Coronary artery (tissue), 2 donors: ENCODE data around the gene ARHGAP4.

Experiments
- DNase-seq: peaks from one replicate; pipeline ENCODE4 v3.0.0-alpha.2; 2017; ENCODE audit warnings: low spot score
- H3K27ac ChIP-seq, 2 donors: fragments of 200-600 bp; sonication (generic); one replicate each; pipeline ENCODE4 v1.5.1; 2016 to 2019
- H3K4me3 ChIP-seq: fragments of 200-600 bp; sonication (generic); 2 replicates; pipeline ENCODE4 v1.5.1; 2016; ENCODE audit warnings: mild to moderate bottlenecking, moderate library complexity
- TF ChIP-seq, protein P1 (sequence below): fragments of 200-600 bp; sonication (generic); IDR thresholded peaks from one replicate; pipeline ENCODE4 v1.5.1; 2019; ENCODE audit warnings: antibody characterized with exemption

The ARHGAP4 gene

GRCh38 chrX:153971450-153972367, 45.6 kb upstream of the ARHGAP4 start, which contains the start of gene HCFC1:
HCFC1 (minus strand) TSS chrX:153971818; CDS start chrX:153970840, 978 bp downstream.
- Histone ChIP-seq H3K27ac (peak within 1 kb of the TSS; percentile 99), H3K4me3 (peak within 1 kb of the TSS; percentile 87)
- DNase-seq, result peak; percentile 95
- TF ChIP-seq, protein P1, sequence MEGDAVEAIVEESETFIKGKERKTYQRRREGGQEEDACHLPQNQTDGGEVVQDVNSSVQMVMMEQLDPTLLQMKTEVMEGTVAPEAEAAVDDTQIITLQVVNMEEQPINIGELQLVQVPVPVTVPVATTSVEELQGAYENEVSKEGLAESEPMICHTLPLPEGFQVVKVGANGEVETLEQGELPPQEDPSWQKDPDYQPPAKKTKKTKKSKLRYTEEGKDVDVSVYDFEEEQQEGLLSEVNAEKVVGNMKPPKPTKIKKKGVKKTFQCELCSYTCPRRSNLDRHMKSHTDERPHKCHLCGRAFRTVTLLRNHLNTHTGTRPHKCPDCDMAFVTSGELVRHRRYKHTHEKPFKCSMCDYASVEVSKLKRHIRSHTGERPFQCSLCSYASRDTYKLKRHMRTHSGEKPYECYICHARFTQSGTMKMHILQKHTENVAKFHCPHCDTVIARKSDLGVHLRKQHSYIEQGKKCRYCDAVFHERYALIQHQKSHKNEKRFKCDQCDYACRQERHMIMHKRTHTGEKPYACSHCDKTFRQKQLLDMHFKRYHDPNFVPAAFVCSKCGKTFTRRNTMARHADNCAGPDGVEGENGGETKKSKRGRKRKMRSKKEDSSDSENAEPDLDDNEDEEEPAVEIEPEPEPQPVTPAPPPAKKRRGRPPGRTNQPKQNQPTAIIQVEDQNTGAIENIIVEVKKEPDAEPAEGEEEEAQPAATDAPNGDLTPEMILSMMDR, result no peak

GRCh38 chrX:153971124-153971449, 45.0 kb upstream of the ARHGAP4 start:
- Histone ChIP-seq H3K4me3 (peak overlapping the region; percentile 87), H3K27ac (peak overlapping the region; percentile 99)
- TF ChIP-seq, protein P1, result no peak
- peak; percentile 94 for DNase-seq

DNA sequence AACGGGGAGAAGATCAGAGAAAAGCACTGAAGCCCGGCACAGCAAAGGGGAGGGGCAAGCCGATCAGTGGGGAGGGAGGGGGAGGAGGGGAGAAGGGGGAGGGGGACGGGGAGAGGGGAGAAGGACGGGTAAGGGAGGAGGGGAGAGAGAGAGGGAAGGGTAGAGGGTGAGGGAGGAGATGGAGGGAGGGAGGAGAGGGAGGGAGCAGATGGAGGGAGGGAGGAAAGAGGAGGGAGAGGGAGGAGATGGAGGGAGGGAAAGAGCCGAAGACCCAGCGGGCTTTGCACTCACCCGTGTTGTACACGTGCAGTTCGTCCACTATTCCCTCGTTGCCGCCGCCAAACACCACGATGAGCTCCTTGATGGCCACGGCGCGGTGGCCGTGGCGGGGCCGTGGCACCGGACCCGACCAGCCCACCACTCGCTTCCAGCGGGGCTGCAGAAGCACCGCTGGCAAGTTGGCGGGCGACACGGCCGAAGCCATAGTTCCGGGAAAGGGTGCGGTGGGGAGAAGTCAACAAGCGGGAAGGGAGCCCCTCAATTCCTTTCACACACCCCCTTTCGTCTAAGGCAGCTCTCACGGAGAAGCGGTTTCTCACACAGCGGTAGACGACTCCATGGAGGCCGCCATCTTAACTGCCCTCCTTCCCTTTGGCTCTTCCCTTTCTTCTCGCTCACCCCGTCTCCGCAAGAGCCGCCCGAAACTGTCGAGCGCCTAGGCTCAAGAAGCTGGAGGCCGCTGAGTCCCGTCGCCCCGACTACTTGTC, 44.5 kb upstream of the ARHGAP4 start:
- Histone ChIP-seq H3K4me3 (peak overlapping the region; percentile 87), H3K27ac (peak overlapping the region; percentile 99)
- DNase-seq, result no peak
- TF ChIP-seq, protein P1, result no peak

GRCh38 chrX:153969904-153970356, 43.9 kb upstream of the ARHGAP4 start:
- Histone ChIP-seq H3K27ac (peak overlapping the region; percentile 99), H3K4me3 (peak overlapping the region; percentile 87)
- TF ChIP-seq, protein P1, result no peak
- DNase-seq, result no peak

- Histone ChIP-seq H3K4me3 (peak overlapping the region; percentile 87), H3K27ac (peak overlapping the region; percentile 99)
- no peak for DNase-seq
- TF ChIP-seq, protein P1, result no peak
Observed at GRCh38 chrX:153969125-153969903, 43.2 kb upstream of the ARHGAP4 start.

GRCh38 chrX:153968754-153969124, 42.7 kb upstream of the ARHGAP4 start:
- Histone ChIP-seq H3K4me3 (peak overlapping the region; percentile 87), H3K27ac (peak overlapping the region; percentile 99)
- TF ChIP-seq, protein P1, result no peak
- DNase-seq, result no peak
